Measurements from ENCODE around the gene SOD2. TPM values are rescaled to one million over a fixed set of nuclear protein-coding genes. Genes with fewer than 3 reads are reported as not detected.

Gene SOD2
- total and polyA plus RNA-seq, 3 experiments from 2014 or later: 82.9 to 86.6 (median 85.0) TPM

DNA sequence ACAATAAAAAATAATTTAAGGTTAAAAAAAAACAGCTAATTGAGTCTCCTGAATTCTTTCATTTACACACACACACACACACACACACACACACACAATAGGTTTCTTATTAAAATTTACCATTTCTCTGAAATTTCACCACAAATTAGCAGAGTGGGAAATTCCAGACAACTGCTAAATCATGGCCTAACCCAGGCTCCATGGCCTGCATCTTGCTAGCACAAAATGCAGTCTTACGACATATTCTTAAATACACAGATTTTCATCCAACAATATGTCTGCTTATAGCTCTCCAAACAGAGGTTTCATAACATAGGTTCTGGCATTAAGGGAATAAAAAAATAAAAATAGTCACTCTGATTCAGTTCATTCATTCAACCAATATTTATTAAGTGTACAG is 46.9 kb downstream of the SOD2 start:
- Histone ChIP-seq H3K4me3 (ENCODE audit: low read length) (no peak overlapping the region), H3K4me1 (ENCODE audit: insufficient read depth, low read length) (no peaks in the 10 kb centered on the region), H3K36me3 (ENCODE audit: insufficient read depth, low read length) (no peaks in the 10 kb centered on the region), H3K27ac (ENCODE audit: low read depth, low read length) (no peak overlapping the region), H3K9me3 (ENCODE audit: low read length) (no peaks in the 10 kb centered on the region), H3K27me3 (ENCODE audit: insufficient read depth, low read length, poor library complexity, severe bottlenecking) (no peaks in the 10 kb centered on the region)
- peaks cover 0 to 7% (median 2%) of the 10 kb centered on the region in 5 donors for H3K9me3 Mint-ChIP-seq
- H3K36me3 Mint-ChIP-seq: peaks cover 7 to 17% (median 9%) of the 10 kb centered on the region in 3 donors
- ChIA-PET POLR2A (no interaction called here), CTCF (no interaction called here)
- no peak overlapping the region for H3K4me3 Mint-ChIP-seq
- no peak overlapping the region for H3K27ac Mint-ChIP-seq
- no peak for DNase-seq
- peaks cover 0 to 6% (median 3%) of the 10 kb centered on the region in 3 donors for H3K4me1 Mint-ChIP-seq
- H3K27me3 Mint-ChIP-seq: peaks cover 0 to 2% of the 10 kb centered on the region in 2 donors

DNA sequence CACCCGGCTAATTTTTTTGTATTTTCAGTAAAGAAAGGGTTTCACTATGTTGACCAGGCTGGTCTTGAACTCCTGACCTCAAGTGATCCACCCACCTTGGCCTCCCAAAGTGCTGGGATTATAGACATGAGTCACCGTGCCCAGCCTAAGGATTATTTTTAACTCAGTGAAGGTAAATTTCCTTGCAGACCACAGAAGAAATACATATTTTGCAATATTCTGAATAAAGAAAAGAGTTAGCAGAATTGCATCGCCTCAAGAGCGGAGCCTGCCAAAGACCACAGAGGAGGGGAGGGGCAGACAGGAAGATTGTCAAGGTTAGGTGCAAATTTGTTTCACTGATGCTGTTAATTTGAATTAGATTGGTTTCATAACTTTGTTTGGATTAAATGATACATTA is 47.4 kb downstream of the SOD2 start:
- Histone ChIP-seq H3K4me1 (ENCODE audit: insufficient read depth, low read length) (no peaks in the 10 kb centered on the region), H3K36me3 (ENCODE audit: insufficient read depth, low read length) (no peaks in the 10 kb centered on the region), H3K4me3 (ENCODE audit: low read length) (no peak overlapping the region), H3K9me3 (ENCODE audit: low read length) (no peaks in the 10 kb centered on the region), H3K27me3 (ENCODE audit: insufficient read depth, low read length, poor library complexity, severe bottlenecking) (no peaks in the 10 kb centered on the region), H3K27ac (ENCODE audit: low read depth, low read length) (no peak overlapping the region)
- POLR2A ChIA-PET: no interaction called here
- no peak for DNase-seq
- Mint-ChIP-seq H3K4me1 (peaks cover 0 to 6% (median 3%) of the 10 kb centered on the region in 3 donors), H3K36me3 (peaks cover 9 to 22% (median 9%) of the 10 kb centered on the region in 3 donors), H3K27ac (no peak overlapping the region), H3K27me3 (peaks cover 0 to 2% of the 10 kb centered on the region in 2 donors), H3K9me3 (peaks cover 0 to 11% (median 2%) of the 10 kb centered on the region in 5 donors), H3K4me3 (no peak overlapping the region)
- CTCF ChIA-PET: no interaction called here

Other genes with a start within 250 kb of the SOD2 start
- gene WTAP, start 34.3 kb upstream of the SOD2 start, total RNA-seq: 100 to 1,000 TPM in 1 of 2 experiments, 10 to 100 TPM in 1; 95.1 to 103 TPM
- 149 TPM for gene WTAP, start 34.3 kb upstream of the SOD2 start, polyA plus RNA-seq
- gene ACAT2, start 68.8 kb upstream of the SOD2 start, total RNA-seq: 10 to 100 TPM; 68.8 to 69.7 TPM
- gene ACAT2, start 68.8 kb upstream of the SOD2 start, polyA plus RNA-seq: 33.3 TPM
- gene TCP1, start 96.4 kb upstream of the SOD2 start, total RNA-seq: 100 to 1,000 TPM; 589 to 617 TPM
- gene TCP1, start 96.4 kb upstream of the SOD2 start, polyA plus RNA-seq: 98.2 TPM
- 100 to 1,000 TPM; 129 to 130 TPM for gene MRPL18, start 97.2 kb upstream of the SOD2 start, total RNA-seq
- 101 TPM for gene MRPL18, start 97.2 kb upstream of the SOD2 start, polyA plus RNA-seq
- under 1 TPM; 0.39 to 0.80 TPM for gene PNLDC1, start 107.0 kb upstream of the SOD2 start, total RNA-seq
- not detected for gene PNLDC1, start 107.0 kb upstream of the SOD2 start, polyA plus RNA-seq
- gene MAS1, start 197.7 kb upstream of the SOD2 start, total RNA-seq: not detected
- gene MAS1, start 197.7 kb upstream of the SOD2 start, polyA plus RNA-seq: not detected